Astrocyte (in vitro differentiated cells and primary cell): ENCODE data around the gene PPP2R2B.

Experiments used
- EZH2 ChIP-seq: IDR thresholded peaks from 2 replicates; pipeline ENCODE4 v1.6.1; 2012; ENCODE audit warnings: mild to moderate bottlenecking, low read length, inconsistent platforms; ENCODE audit not compliant: insufficient read depth
- TF ChIP-seq, protein P1 (sequence below): IDR thresholded peaks from 2 replicates; pipeline ENCODE4 v1.5.1; 2011; ENCODE audit warnings: low read depth, mild to moderate bottlenecking, inconsistent platforms, low read length, moderate library complexity; ENCODE audit not compliant: insufficient read depth

DNA sequence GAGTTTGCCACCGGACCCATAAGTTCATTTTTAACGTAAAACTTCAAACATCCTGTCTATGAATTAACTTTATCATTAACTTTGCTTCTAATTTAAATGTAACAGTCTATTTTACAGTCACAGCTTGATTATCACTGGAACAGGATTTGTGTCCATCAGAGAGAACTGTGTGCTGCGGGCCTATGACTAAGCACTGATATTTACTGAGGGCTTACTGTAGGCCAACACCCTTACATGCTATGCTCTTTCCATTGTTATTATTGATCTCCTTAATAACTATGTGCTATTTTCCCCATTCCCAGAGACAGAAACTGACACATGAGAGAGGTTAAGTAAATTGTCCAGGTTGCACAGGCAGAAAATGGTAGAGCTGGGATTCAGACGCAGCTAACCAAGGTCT is 338.6 kb downstream of the PPP2R2B start:
- no peak for TF ChIP-seq EZH2
- TF ChIP-seq, protein P1, sequence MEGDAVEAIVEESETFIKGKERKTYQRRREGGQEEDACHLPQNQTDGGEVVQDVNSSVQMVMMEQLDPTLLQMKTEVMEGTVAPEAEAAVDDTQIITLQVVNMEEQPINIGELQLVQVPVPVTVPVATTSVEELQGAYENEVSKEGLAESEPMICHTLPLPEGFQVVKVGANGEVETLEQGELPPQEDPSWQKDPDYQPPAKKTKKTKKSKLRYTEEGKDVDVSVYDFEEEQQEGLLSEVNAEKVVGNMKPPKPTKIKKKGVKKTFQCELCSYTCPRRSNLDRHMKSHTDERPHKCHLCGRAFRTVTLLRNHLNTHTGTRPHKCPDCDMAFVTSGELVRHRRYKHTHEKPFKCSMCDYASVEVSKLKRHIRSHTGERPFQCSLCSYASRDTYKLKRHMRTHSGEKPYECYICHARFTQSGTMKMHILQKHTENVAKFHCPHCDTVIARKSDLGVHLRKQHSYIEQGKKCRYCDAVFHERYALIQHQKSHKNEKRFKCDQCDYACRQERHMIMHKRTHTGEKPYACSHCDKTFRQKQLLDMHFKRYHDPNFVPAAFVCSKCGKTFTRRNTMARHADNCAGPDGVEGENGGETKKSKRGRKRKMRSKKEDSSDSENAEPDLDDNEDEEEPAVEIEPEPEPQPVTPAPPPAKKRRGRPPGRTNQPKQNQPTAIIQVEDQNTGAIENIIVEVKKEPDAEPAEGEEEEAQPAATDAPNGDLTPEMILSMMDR, result no peak
